HG03571 (cell line): ENCODE data around the gene ACER3.
"Not testable (repeated sequence)": the region's sequence is repeated elsewhere in the genome, so short reads cannot be mapped to it uniquely, and the experiment has no call there.

Experiments used
- ATAC-seq: cut with Tn5 transposase; IDR thresholded peaks from one replicate; pipeline ENCODE4 v1.9.1; 2021; ENCODE audit not compliant: unreplicated experiment

Gene ACER3

GRCh38 chr11:77054084-77054483 lies 193.4 kb downstream of the ACER3 start:
- ATAC-seq, result no peak

GRCh38 chr11:77055101-77055561 lies 194.4 kb downstream of the ACER3 start:
- ATAC-seq, result no peak

GRCh38 chr11:77055913-77056312 lies 195.2 kb downstream of the ACER3 start:
- no peak for ATAC-seq

- ATAC-seq, result no peak
Observed at GRCh38 chr11:77056814-77057402, 196.2 kb downstream of the ACER3 start.

GRCh38 chr11:77057938-77058474 lies 197.3 kb downstream of the ACER3 start:
- ATAC-seq, result no peak

GRCh38 chr11:77058900-77059299 lies 198.2 kb downstream of the ACER3 start:
- ATAC-seq, result no peak

- no peak for ATAC-seq
Observed at GRCh38 chr11:77059806-77060205, 199.1 kb downstream of the ACER3 start.

- no peak for ATAC-seq
Observed at GRCh38 chr11:77060234-77060633, 199.5 kb downstream of the ACER3 start.

GRCh38 chr11:77061258-77061657 lies 200.5 kb downstream of the ACER3 start:
- ATAC-seq, result not testable (repeated sequence)

GRCh38 chr11:77062924-77063323 lies 202.2 kb downstream of the ACER3 start:
- no peak for ATAC-seq

GRCh38 chr11:77063407-77063806 lies 202.7 kb downstream of the ACER3 start:
- no peak for ATAC-seq

- no peak for ATAC-seq
Observed at GRCh38 chr11:77063861-77064260, 203.1 kb downstream of the ACER3 start.

GRCh38 chr11:77064648-77065217 lies 204.0 kb downstream of the ACER3 start:
- no peak for ATAC-seq

GRCh38 chr11:77065878-77066228 lies 205.1 kb downstream of the ACER3 start:
- ATAC-seq, result no peak

- peak; percentile 80 for ATAC-seq
Observed at GRCh38 chr11:77066229-77067042, 205.7 kb downstream of the ACER3 start, which contains the start of gene CAPN5. TSS of gene CAPN5 (plus strand) at chr11:77066971. CDS start at chr11:77084887, 17,916 bp downstream.

- ATAC-seq, result no peak
Observed at GRCh38 chr11:77067861-77068443, 207.2 kb downstream of the ACER3 start.

GRCh38 chr11:77068457-77069335 lies 208.0 kb downstream of the ACER3 start:
- ATAC-seq, result no peak

GRCh38 chr11:77069336-77069968 lies 208.7 kb downstream of the ACER3 start:
- ATAC-seq, result no peak

- ATAC-seq, result no peak
Observed at GRCh38 chr11:77069969-77070582, 209.4 kb downstream of the ACER3 start.

- ATAC-seq, result no peak
Observed at GRCh38 chr11:77071077-77071476, 210.4 kb downstream of the ACER3 start.
